Activated T-helper 2 cell treated with anti-CD3 and anti-CD28 coated beads, Interferon-gamma antibody, Interleukin-2, Interleukin-4, amounts not matched to agents 10 μg/mL and 5 μg/mL and 100 μg/mL, durations not matched to agents 14 hours and 24 hours and 36 hours (primary cell): ENCODE data around the gene BCAR3. TPM values are rescaled to one million over a fixed set of nuclear protein-coding genes. Genes with fewer than 3 reads are reported as not detected.
A peak's percentile ranks its signal among the peaks of the same experiment; 100 is the strongest.

Experiments
- DNase-seq: peaks from one replicate; pipeline ENCODE4 v3.0.0; 2021; ENCODE audit warnings: low spot score
- H3K27ac Mint-ChIP-seq: one replicate; pipeline ENCODE4 v1.8.0; 2021; ENCODE audit warnings: mixed read lengths
- H3K27me3 Mint-ChIP-seq: one replicate; pipeline ENCODE4 v1.8.0; 2021; ENCODE audit warnings: low read depth, mixed read lengths
- H3K36me3 Mint-ChIP-seq: one replicate; pipeline ENCODE4 v1.8.0; 2021; ENCODE audit warnings: low read depth, mixed read lengths
- H3K4me1 Mint-ChIP-seq: one replicate; pipeline ENCODE4 v1.8.0; 2021; ENCODE audit warnings: low read depth, mixed read lengths
- H3K4me3 Mint-ChIP-seq: one replicate; pipeline ENCODE4 v1.8.0; 2021; ENCODE audit warnings: low read depth, mild to moderate bottlenecking, moderate library complexity, mixed read lengths
- H3K9me3 Mint-ChIP-seq: one replicate; pipeline ENCODE4 v1.8.0; 2021; ENCODE audit warnings: mixed read lengths
- intact Hi-C: fragments of 100-400 bp; cut with micrococcal nuclease; formaldehyde crosslinking; loops from one replicate; pipeline ENCODE4 v1.15.1; 2023
- total RNA-seq: library from RNA; stranded (reverse); gene quantifications from 2 replicates; pipeline ENCODE4 v1.2.3, GENCODE V29; 2022

Gene BCAR3
- total RNA-seq, 1 donor from 2014 or later = 9.4 TPM

DNA sequence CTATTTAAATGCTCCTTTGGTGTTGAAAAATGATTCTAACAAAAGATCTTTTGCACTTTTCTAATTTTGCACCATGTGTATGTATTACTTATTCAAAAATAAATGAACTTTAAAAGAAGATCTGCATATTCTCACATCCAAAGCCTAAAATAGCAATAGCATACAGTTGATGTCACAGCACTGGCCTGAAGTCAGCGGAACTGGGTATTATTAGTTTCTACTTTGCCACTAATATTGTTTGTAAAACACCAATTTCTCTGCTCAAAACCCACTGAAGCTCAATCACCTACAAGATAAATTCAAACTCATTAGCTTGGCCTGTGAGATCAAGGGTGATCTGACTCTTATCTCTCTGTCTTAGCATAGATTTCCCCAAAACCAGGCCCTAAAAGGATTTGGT is 34.5 kb upstream of the BCAR3 start:
- intact Hi-C loops = no loop called here
- no peaks in the 10 kb centered on the region for H3K27me3 Mint-ChIP-seq
- peaks cover 24% of the 10 kb centered on the region for H3K9me3 Mint-ChIP-seq
- peak overlapping the region; percentile 78 for H3K27ac Mint-ChIP-seq
- peaks cover 56% of the 10 kb centered on the region for H3K4me1 Mint-ChIP-seq
- H3K4me3 Mint-ChIP-seq = peak overlapping the region; percentile 9
- H3K36me3 Mint-ChIP-seq = peaks cover 25% of the 10 kb centered on the region
- no peak for DNase-seq

DNA sequence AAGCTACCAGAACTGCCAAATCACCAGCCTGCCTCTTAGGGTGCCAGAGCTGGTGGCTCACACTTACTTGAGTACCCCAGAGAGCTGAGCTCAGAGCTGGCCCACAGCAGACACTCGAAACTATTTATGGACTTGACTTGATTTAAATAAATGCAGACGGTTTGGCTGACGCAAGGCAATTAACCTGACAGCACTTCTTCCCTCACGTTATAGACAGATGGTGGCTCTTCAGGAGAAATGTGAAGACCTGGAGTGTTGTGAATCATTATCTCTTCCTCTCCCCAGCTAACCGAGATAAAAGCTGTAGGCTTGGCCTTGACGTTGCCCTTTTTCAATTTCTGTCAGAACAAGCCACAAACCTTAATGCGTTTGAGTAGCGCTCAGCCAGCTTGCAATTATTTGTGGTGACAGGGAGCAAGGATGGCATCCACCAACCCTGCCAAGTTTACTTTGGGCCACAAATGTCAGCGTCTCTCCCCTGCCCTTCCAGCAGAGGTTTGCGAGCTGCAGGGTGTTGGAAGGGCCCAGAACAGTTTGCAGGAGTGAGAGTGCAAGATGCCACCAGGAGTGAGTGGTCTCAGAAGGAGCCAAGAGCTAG is 34.0 kb upstream of the BCAR3 start:
- Mint-ChIP-seq H3K4me3 (peak overlapping the region; percentile 47), H3K27me3 (no peaks in the 10 kb centered on the region), H3K4me1 (peaks cover 61% of the 10 kb centered on the region), H3K9me3 (peaks cover 24% of the 10 kb centered on the region), H3K36me3 (peaks cover 25% of the 10 kb centered on the region), H3K27ac (peak overlapping the region; percentile 78)
- peak; percentile 48 for DNase-seq
- intact Hi-C loops = loop anchor here (1.0 to 2.0 kb wide), 5 partner anchors 22 to 129 kb away; no protein-coding TSS in a partner anchor

DNA sequence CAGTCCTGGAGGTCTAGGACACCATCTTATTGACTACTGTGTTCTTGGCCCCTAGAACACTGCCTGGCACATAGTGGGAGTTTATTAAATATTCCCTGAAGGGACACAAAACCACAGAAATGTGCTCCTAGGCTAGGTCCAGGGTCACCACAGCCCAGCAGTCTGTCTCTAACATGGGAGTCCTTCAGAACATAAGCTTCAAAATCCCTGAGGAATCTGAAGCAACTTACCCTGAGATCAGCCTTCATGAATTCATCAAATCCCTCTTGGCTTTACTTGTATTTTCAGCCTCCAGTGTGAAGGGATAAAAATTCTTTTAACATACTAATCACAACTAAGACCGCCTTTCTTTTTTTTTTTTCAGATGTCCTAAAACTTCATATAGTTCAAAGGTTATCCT is 32.7 kb upstream of the BCAR3 start:
- peak overlapping the region; percentile 28 for H3K27ac Mint-ChIP-seq
- H3K4me3 Mint-ChIP-seq = no peak overlapping the region
- no peak for DNase-seq
- peaks cover 24% of the 10 kb centered on the region for H3K9me3 Mint-ChIP-seq
- H3K36me3 Mint-ChIP-seq = peaks cover 23% of the 10 kb centered on the region
- H3K27me3 Mint-ChIP-seq = no peaks in the 10 kb centered on the region
- peaks cover 67% of the 10 kb centered on the region for H3K4me1 Mint-ChIP-seq
- intact Hi-C loops = loop anchor here (2.0 kb wide), 2 partner anchors 44 to 130 kb away; no protein-coding TSS in a partner anchor

DNA sequence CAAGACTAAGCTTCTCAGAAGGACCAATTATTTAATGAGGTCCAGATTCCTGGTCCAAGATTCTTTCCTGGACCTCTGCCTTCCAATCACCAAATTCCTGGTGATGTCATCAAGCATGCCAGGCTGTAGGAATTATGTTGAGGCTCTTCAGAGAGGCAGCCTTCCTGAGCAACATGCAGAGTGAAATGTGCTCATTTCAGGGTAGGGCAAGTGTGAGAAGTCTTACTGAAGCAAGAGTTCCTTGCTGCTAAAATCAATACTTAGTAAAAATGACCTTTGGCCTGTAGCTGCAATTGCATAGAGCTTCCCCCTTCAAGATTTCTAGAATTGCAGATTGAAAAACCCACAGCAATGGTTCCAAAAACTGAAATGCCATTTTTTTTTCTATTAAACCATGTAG is 31.7 kb upstream of the BCAR3 start:
- H3K27me3 Mint-ChIP-seq = no peaks in the 10 kb centered on the region
- H3K36me3 Mint-ChIP-seq = peaks cover 19% of the 10 kb centered on the region
- DNase-seq = no peak
- peaks cover 24% of the 10 kb centered on the region for H3K9me3 Mint-ChIP-seq
- no peak overlapping the region for H3K4me3 Mint-ChIP-seq
- intact Hi-C loops = loop anchor here (1.0 kb wide), 1 partner anchor 9 kb away; no protein-coding TSS in a partner anchor
- H3K27ac Mint-ChIP-seq = no peak overlapping the region
- peaks cover 77% of the 10 kb centered on the region for H3K4me1 Mint-ChIP-seq

DNA sequence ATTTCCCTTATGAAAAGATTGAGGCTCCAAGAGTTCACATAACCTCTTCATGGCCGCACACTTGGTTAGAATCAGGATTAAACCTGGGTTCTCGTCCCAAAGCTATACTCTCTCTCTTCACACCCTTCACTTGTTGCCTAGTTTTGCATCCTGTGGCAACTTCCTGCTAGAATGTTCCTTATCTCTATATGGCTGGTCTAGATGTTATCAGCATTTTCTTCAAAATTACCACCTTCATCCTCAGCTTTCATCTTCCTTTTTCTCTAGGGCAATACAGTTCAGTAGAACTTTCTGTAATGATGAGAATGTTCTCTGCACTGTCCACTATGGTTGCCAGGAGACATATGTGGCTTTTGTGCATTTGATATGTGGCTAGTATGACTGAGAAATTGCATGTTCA is 31.1 kb upstream of the BCAR3 start:
- Mint-ChIP-seq H3K36me3 (peaks cover 14% of the 10 kb centered on the region), H3K27ac (peak overlapping the region; percentile 61), H3K27me3 (no peaks in the 10 kb centered on the region), H3K4me3 (peak overlapping the region; percentile 13), H3K4me1 (peaks cover 83% of the 10 kb centered on the region), H3K9me3 (peaks cover 18% of the 10 kb centered on the region)
- intact Hi-C loops = loop anchor here (1.0 kb wide), 1 partner anchor 8 kb away; no protein-coding TSS in a partner anchor
- DNase-seq = no peak

DNA sequence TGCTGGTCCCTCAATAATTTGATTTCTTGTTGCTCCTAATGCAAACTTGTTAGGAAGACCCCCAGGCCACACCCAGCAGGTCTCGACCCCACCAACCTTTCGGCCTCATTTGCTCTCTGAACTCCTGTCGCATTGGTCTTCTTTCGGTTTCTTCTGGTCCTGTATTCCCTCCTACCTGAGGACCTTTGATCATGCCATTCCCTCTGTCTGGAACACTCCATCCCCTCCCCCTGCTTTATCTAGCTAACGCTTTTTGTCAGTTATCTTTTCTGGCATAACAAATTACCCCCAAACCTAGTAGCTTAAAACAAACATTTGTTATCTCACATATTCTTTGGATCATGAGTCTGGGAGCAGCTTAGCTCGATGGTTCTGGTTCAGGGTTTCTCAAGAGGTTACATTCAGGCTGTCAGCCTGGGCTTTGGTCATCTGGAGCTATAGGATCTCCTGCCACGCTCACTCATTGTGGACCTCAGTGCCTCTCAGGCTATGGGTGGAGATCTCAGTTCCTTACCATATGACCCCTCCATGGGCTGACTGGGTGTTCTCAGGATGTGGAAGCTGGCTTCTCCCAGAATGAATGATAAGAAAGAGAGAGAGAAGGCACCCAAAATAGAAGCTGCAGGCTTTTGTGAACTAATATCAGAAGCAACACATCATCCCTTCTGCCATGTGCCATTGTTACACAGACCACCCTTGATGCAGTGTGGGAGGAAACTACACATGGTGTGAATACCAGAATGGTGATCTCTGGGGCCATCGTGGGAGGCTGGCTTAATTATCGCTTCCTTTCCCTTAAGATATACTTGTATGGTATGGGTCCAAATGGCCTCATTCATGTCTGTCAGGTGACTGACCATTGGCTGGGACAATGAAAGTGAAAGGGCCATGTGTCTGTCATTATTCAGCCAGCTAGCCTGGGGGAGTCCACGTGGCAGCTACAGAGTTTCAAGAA is 29.1 kb upstream of the BCAR3 start:
- no peak for DNase-seq
- H3K9me3 Mint-ChIP-seq = peaks cover 11% of the 10 kb centered on the region
- no peak overlapping the region for H3K27ac Mint-ChIP-seq
- H3K4me3 Mint-ChIP-seq = no peak overlapping the region
- no peaks in the 10 kb centered on the region for H3K27me3 Mint-ChIP-seq
- H3K4me1 Mint-ChIP-seq = peaks cover 77% of the 10 kb centered on the region
- intact Hi-C loops = no loop called here
- peaks cover 3% of the 10 kb centered on the region for H3K36me3 Mint-ChIP-seq

DNA sequence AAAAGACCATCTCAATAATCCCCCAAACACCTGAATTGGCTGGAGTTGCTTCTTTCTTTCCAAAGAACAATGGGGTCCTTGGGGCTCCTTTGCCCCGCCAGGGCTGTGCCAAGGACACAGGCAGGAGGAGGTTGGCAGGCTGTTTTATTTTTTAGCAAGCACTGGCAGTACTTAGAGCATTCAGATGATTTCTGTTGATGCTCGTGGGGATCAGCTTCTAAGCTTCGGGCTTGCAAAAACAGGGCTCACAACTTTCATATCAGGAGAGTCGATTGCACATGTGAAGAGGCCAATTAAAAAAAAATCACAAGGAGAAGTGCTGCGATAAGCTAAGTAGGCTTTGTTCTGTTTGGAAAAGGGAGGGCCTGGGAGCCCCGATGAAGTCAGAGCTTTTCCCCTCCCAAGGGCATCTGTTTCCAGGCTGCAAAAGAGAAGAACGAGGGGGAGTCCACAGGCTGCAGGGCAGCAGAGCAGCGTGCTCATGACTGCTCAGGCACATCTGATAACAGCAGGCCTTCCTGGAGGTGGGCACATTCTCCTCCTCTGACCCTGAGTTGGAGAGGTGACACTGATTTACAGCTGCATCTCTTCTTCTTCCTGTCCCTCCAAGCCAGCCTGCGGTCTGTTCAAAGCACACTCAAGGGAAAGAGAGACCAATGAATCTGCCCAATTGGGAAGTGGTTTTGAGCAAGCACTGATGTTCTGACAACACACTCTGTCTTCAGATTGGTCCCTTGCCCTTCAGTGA is 27.3 kb upstream of the BCAR3 start:
- Mint-ChIP-seq H3K27ac (peak overlapping the region; percentile 74), H3K4me1 (peaks cover 77% of the 10 kb centered on the region)
- intact Hi-C loops = loop anchor here (1.0 to 5.0 kb wide), 4 partner anchors 8 to 362 kb away; partner anchors contain the start of gene DR1

DNA sequence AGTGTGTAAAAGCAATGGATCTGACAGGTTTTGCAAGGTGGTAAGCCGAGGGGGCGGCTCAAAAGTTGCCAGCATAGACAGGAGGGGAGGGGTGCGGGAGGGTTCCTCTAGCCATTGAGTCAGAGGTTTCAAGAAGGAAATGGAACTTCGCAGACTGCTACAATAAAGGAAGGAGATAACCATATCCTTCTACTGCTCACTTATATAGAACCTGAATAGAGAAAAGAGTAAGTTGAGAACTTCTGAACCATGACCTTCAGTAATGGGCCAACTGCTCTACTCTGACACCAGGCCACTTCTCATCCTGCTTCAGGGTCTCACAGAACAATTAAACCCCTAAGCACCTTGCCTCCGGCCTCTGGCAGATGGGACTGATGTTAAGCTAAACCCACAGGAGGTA is 26.3 kb upstream of the BCAR3 start:
- no peaks in the 10 kb centered on the region for H3K27me3 Mint-ChIP-seq
- peaks cover 74% of the 10 kb centered on the region for H3K4me1 Mint-ChIP-seq
- peak; percentile 32 for DNase-seq
- peaks cover 3% of the 10 kb centered on the region for H3K36me3 Mint-ChIP-seq
- peak overlapping the region; percentile 74 for H3K27ac Mint-ChIP-seq
- intact Hi-C loops = loop anchor here (1.0 to 5.0 kb wide), 4 partner anchors 9 to 361 kb away; partner anchors contain the start of gene DR1
- peaks cover 11% of the 10 kb centered on the region for H3K9me3 Mint-ChIP-seq
- no peak overlapping the region for H3K4me3 Mint-ChIP-seq

More for the DNA sequence above, 27.3 kb upstream of the BCAR3 start:
- Mint-ChIP-seq H3K4me3 (peak overlapping the region; percentile 47), H3K27me3 (no peaks in the 10 kb centered on the region), H3K9me3 (peaks cover 11% of the 10 kb centered on the region), H3K36me3 (peaks cover 3% of the 10 kb centered on the region)
- DNase-seq = no peak

DNA sequence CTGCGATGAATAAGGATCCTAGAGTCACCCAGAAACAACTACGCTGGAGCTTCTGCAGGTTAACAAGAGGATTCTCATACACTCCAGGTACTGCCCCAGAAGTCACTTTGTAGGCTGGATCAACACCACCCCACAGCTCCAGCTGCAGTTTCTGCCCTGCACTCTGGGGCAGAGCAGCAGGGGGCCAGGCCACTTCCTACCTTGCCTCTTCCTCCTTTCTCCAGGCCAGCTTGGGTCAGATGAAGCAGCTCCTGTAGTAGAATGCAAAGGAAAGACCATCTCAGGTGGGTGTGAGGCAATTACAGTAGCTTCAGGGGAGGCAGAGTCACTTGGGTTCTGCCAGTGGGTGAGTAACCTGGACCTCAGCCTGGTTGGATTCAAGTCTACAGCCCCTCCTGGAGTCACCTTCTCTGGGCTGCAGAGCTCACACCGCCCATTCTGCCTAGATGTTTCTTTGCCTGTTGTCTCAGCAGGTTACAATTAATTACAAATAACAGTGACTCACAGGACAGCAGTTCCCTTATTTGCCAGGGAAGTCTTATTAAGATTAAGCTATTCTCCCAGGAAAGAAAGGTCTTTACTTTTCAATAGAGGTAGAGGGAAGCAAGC is 24.4 kb upstream of the BCAR3 start:
- Mint-ChIP-seq H3K27ac (no peak overlapping the region), H3K36me3 (no peaks in the 10 kb centered on the region), H3K27me3 (no peaks in the 10 kb centered on the region), H3K4me3 (no peak overlapping the region), H3K9me3 (no peaks in the 10 kb centered on the region), H3K4me1 (peaks cover 60% of the 10 kb centered on the region)
- no peak for DNase-seq
- intact Hi-C loops = loop anchor here (5.0 kb wide), 1 partner anchor 359 kb away; the partner anchor contains the start of gene DR1

DNA sequence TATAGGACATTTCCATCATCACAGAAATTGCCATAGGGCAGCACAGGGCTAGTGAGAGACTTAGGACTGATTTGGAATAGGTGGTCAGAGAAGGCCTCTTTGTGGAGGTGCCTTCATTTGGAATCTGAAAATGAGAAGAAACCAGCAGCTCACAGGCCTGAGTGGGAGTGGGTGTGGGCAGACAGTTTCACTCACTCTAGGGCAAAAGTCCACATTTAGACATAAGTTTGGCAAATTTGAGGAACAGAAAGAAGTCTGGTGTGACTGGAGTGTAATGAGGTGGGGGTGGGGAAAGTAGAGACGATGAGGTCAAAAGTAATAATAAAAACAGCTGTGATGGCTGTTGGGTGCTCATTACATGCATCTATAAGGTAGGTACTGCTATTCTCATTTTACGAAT is 22.4 kb upstream of the BCAR3 start:
- H3K27ac Mint-ChIP-seq = no peak overlapping the region
- DNase-seq = no peak
- no peaks in the 10 kb centered on the region for H3K9me3 Mint-ChIP-seq
- intact Hi-C loops = loop anchor here (1.0 kb wide), 2 partner anchors 9 to 11 kb away; no protein-coding TSS in a partner anchor
- no peaks in the 10 kb centered on the region for H3K27me3 Mint-ChIP-seq
- H3K4me3 Mint-ChIP-seq = no peak overlapping the region
- H3K4me1 Mint-ChIP-seq = peaks cover 48% of the 10 kb centered on the region
- H3K36me3 Mint-ChIP-seq = no peaks in the 10 kb centered on the region

DNA sequence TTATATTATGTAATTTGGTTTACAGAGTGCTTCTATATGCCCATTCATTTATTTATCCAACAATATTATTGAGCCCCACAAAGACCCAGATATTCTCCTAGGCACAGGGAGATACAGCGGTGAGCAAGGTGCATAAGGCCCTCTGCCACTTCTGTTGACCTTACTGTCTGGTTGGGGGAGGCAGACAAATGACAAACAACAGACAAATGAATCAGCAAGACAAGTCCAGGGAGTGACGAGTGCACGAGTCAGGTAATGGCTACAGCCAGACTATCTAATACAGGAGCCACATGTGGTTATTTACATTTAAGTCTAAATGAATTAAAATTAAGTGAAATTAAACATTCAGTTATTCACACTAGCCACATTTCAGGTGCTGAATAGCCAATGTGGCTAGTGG is 22.0 kb upstream of the BCAR3 start:
- intact Hi-C loops = loop anchor here (1.0 kb wide), 2 partner anchors 10 kb away; no protein-coding TSS in a partner anchor
- Mint-ChIP-seq H3K9me3 (no peaks in the 10 kb centered on the region), H3K27me3 (no peaks in the 10 kb centered on the region), H3K36me3 (no peaks in the 10 kb centered on the region), H3K27ac (no peak overlapping the region), H3K4me3 (no peak overlapping the region), H3K4me1 (peaks cover 44% of the 10 kb centered on the region)
- DNase-seq = no peak

DNA sequence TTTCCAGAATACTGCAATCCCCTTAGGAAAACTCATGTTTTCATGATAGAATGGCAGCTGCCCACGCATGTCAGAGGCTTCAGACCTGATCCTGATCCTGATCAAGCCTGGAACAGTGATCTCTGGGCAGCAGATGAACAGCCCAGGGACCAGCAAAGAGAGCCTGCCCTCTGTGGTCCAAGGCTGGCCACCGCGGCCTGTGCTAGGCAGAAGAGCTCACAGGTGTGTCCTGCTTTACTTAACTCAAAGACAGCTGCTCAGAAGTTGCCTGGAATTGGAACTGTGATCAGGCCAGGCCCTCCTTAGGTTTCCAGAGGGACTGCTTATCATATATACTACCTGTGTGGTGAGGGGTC is 21.2 kb upstream of the BCAR3 start:
- no peaks in the 10 kb centered on the region for H3K9me3 Mint-ChIP-seq
- intact Hi-C loops = no loop called here
- no peak overlapping the region for H3K4me3 Mint-ChIP-seq
- no peak overlapping the region for H3K27ac Mint-ChIP-seq
- H3K36me3 Mint-ChIP-seq = no peaks in the 10 kb centered on the region
- H3K27me3 Mint-ChIP-seq = no peaks in the 10 kb centered on the region
- DNase-seq = no peak
- H3K4me1 Mint-ChIP-seq = peaks cover 36% of the 10 kb centered on the region
